Islet precursor cell (in vitro differentiated cells): ENCODE measurements around the gene EIF2AK3.
"Not testable (repeated sequence)": the region's sequence is repeated elsewhere in the genome, so short reads cannot be mapped to it uniquely, and the experiment has no call there.

Experiments used
- DNase-seq: peaks from one replicate; pipeline ENCODE4 v3.0.0-alpha.2; 2018

Gene EIF2AK3

DNA sequence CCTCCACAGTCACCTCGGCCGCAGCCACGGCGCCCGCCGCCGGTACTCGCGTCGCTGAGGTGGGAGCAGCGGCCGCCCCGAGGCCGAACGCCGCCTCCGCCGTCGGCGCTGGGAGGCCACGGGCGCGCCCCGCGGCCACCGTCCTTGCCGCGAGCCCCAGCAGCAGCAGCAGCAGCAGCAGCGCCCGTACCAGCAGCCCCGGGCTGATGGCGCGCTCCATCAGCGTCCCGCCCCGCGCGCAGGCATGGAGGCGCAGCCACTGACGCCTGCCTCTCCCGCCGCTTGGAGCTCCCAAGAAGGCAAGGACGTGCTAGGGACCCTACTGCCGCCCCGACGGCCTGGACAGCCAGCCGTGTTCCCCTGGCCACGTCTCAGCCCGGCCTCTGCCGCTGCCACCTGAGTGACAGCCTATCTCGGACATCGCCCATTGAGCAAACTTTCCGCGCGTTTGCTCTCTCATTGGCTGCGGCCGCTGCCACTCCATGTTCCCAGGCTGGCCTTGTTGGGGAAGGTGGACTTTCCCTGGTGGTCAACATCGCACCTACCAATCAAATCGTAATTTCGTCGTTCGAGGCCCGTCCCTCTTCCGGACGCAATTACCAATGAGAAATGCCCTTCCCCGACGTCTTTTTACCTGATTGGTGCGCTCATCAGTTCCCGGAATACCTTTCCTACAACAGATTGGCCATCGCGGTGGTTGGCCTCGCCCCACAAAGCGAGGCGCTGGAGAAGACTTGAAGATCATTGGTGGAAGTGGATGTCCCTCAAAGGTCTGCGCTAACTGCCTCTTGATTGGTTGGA, at the start of gene EIF2AK3:
Gene EIF2AK3, minus strand, starts transcription at position 410 of the 801 bp plus-strand sequence. Its CDS starts 190 bp downstream, at position 220.
- DNase-seq: peak; percentile 100

DNA sequence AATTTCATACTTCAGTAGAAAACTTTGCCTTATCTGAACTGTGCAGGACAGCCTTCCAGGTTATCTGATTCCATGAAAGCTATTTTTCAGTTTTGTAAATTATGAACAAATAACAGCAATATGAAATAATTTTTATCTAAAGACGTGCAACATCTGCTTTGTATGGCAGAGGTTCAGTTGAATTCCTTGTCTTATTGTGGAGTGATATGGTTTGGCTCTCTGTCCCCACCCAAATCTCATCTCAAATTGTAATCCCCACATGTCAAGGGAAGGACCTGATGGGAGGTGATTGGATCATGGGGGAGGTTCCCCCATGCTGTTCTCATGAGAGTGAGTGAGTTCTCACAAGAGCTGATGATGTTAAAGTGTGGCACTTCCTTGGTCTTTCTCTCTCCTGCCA, 46.1 kb upstream of the EIF2AK3 start:
- no peak for DNase-seq

DNA sequence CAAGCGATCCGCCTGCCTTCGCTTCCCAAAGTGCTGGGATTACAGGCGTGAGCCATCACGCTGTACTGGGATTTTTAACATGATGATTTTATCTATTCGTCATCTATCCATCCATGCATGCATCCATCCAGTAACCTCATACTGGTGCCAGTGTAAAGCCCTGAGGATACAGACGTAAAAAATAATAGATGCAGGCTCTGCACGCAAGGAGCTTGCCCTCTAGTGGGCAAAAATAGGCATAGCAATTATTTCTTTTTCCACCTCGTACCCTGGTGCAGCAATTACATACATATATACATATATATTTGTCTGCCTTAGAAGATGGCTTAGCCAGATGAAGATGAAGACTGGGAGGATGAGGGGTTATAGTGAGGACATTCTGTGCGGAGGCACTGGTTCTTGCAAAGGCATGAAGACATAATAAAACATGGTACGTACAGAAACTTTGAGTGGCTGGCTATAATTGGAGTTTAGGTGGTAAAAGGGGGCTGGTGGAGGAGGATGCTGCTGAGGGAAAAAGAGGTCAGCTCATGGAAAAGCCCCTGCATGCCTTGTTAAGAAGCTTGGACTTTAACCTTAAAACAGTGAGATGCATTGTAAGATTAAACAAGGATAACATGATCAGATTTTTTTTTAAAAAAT, 44.6 kb upstream of the EIF2AK3 start:
- DNase-seq: no peak

DNA sequence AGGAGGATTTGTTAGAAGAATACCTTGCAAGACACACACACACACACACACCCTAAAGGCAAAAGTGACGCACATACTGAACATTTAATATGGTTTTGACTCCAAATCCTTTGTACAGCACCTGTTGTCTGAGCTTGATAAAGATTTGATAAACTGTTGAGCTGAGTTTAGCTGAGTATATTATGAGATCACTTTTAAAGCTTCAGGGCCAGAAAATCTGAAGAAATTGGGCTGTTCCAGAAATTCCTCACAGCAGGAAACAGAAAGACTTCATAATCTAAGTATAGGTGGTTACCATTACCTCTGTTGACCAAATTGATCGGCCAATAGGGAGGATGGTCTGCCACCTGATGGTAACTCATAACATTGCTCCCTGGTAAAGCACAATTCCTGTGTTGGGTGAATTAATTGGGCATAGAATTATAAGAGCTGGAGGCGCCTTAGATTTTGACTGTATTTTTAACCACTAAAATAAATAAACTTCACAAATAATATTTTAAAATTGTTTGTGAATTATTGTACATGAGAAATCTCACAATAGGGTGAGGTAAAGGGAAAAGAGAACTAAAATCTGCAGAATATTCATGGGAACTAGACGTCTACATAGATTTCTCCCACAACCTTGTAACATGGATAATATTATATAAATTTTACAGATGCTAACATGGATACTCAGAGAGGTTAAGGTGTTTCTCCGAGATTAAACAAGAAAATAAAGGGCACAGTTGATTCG, 42.4 kb upstream of the EIF2AK3 start:
- DNase-seq: peak; percentile 58

DNA sequence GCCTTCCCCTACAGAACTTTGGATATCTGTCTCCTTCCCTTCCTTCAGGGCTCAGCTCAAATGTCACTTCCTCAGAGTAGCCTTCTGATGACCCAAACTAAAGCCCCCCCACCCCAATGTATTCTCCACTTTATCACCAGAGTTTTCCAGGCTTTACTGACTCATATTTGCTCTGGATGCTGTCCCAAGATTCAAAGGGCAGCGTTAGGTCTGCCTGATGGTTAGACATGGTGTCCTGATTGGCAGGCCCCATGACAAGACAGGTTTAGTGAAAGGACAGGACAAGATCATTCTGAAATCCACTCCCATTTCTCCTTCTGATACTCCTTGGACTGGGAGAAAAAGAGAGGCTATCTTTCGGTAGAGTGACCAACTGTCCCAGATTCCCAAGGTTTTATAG, 41.6 kb upstream of the EIF2AK3 start:
- no peak for DNase-seq

DNA sequence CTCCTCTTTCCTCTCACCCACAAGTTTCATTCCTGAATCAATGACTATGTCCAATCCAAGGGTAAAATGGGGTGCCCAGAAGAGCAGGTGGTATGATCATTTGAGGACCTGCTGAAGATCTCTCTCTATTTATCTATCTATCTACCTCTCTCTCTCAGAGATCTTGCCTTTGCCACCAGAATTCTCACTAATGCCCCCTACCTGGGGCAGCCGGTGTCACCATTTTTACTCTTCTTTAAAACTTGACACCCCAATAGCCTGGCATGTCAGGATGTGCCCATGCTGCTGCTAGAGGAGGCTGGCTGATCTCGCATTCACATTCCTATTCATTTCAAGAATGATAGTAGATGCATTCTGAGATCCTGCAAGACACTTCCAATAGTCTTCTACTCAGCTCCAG, 40.0 kb upstream of the EIF2AK3 start:
- no peak for DNase-seq

DNA sequence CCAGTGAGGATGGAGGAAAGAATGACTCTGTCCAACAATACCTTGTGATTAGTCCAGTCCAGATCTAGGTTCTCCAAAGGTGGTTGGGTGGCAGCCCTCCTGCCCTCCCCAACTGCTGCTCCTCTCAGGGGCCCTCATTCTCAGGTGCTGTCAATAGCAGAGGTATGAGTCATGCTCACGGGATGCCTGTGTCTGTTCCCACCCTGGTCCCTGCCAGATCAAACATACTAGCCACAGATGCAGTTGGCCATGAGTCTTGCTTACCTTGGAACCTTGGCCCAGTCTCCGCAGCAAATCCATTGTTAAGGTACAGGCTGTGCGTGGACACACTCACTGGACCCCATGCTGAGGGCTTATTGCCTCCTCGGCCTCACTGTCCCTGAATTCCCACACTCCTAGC, 39.3 kb upstream of the EIF2AK3 start:
- DNase-seq: peak; percentile 83

DNA sequence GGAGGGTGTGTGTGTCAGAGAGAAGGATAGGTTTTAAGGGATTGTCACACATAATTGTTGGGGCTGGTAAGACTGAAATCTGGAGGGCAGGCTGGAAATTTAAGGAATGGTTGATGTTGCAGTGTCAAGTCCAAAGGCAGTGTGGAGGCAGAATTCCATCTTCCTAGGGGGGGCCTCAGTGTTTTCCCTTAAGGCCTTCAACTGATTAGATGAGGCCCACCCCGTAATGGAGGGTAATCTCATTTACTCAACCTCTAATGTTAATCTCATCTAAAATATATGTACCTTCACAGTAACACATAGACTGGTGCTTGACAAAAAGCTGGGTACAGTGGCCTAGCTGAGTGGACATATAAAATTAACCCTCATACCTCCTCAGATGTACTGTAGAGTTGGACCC, 33.4 kb upstream of the EIF2AK3 start:
- no peak for DNase-seq

DNA sequence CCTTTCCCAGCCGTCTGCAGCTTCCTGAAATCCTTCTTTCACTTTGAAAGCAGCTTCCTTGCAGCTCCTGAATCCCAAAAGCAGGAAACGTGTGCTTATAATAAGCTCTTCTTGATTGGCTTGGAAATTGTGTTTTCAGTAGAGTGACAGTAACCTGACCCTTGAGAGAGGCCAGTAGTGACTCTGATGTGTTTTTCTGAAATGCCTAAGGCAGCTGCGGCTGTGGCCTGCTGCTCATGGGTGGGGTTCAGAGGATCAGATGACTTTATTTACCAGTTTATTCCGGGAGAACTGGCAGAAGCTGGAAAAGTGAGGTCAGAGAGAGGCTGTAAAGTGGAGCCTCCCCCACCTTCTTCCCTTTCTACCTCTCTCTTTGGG, 32.3 kb upstream of the EIF2AK3 start:
- DNase-seq: peak; percentile 65

DNA sequence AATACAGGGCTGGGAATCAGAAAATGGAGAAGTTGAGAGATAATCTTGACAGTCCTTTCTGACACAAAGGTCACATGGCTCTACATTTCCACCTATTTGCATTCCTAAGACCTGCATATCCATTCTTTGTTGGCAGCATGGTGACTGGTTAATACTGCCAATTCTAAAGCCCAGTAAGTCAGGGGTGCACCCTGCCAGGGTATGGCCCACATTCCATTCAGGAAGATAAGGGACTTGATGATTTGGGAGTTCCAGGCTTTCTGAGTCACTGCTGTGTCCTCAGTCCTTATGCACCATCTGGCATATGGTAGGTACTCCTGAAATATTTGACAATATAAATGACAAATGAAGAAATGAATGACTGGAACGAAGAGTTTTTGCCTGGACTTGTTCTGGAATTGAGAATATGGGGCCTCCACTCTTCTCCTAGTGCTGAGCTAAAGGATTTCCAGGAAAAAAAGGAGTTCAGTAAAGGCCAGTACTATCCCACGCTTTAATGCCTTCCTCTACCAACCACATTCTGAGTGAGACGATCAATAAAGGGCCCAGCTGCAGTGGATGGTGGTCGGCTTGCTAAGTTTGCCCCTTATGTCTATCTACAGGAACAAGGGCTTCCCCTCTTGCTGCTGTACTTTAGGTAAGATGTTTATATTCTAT, 31.7 kb upstream of the EIF2AK3 start:
- no peak for DNase-seq

DNA sequence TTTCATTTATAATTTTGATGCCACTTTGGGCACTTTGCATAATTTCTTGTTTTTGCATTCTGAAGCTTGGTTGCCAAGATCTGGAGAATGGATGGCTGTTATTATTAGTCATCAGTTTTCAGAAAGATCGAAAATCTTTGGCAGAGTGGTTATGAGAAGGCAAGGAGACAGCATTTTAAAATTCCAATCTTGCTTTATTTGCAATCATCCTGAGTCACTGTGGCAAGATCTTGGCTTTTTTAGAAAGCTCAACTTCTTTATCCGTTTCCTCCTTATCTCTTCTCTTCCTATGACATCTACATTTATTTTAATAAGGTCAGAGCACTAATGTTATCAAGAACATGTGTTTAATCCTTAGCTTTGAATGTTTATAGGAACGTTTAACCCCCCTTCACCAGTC, 31.1 kb upstream of the EIF2AK3 start:
- no peak for DNase-seq

DNA sequence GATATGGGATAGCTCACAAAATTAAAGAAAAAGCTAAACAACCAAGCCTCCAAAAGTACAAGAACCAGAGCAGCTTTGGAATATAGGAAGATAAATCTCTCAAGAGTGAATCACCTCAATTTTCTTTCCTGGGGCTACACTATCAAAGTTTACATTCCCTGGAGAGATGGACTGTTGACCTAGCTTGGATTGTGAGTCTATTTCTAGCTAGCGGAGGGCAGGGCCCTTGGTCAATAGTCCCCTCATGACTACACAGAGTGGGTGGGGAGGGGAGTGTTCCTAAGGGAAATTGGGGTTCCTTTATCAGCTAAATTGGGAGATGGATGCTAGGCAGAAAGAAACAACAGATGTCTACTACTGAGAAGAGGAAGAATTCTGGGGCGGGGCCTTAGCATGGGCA, 29.9 kb upstream of the EIF2AK3 start:
- DNase-seq: no peak

DNA sequence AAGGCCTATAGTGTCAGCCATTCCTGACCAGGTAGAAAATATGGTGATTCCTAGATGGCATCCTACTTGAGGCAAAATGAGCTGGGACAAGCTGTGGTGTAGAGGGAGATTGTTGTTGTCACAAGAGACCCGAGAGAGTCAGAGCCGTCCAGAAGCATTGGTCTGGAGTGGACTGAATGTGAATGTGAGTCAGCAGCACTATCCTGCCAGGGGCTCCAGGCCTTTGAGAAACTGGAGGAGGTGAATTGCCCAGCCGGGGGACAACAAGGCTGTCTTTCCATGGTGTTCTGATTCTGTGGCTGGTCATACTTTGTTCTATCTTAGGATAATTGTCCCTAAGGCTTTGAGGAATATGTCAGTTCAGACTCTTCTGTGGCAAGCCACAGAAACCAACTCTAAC, 29.4 kb upstream of the EIF2AK3 start:
- peak; percentile 61 for DNase-seq

DNA sequence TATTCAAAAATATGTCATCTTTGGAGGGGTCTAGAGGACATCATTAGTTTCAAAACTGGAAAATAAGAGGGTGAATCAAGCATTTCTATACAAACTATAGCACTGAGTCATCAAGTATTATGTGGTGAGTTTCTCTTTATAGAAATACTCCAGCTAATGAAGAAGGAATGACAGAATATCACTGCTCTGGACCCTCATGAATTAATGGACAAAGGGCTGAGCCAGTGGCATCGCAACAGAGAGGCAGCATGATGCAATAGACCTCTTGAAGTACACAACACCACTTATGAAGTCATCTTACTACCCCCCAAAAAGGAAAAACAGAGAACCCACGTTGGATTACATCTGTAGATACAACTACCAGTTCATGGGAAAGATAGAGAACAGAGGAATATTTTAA, 27.4 kb upstream of the EIF2AK3 start:
- no peak for DNase-seq

DNA sequence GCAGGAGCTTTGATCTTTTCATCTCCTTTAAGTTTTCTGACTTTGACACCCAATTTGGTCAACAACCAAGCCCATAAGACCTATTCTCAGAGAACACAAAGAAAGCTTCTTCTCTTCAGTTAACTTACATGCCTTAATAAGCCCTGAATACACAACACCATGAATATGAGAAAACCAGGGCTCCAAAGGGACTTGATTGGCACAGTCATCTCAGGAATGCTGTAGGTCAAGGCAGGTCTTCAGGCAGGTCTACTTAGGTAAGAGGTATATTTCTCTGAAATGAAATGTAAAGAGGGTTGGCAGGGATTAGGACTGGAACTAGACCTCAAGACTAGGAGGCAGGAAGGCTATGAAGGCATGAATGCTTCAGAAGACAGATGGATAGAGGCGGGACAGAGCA, 24.4 kb upstream of the EIF2AK3 start:
- DNase-seq: no peak

DNA sequence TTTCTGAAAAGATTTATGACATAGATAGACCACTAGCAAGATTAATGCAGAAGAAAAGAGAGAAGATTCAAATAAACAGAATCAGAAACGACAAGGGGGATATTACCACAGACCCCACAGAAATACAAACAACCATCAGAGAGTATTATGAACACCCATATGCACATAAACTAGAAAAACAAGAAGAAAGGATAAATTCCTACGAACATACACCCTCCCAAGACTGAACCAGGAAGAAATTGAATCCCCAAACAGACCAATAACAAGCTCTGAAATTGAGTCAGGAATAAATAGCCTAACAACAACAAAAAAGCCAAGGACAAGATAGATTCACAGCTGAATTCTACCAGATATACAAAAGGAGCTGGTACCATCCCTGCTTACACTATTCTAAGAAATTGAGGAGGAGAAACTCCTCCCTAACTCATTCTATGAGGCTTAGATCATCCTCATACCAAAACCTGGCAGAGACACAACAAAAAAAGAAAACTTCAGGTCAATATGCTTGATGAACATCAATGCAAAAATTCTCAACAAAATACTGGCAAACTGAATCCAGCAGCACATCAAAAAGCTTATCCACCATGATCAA, 18.1 kb upstream of the EIF2AK3 start:
- not testable (repeated sequence) for DNase-seq

DNA sequence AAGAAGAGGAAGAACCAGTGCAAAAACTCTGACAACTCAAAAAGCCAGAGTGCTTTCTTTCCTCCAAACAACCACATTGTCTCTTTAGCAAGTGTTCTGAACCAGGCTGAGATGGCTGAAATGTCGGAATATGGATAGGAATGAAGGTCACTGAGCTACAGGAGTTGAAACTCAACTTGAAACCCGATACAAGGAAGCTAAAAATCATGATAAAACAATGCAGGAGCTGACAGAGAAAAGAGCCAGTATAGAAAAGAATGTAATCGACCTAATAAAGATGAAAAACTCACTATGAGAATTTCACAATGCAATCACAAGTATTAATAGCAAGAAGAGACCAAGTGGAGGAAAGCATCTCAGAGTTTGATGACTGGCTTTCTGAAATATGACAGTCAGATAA, 15.0 kb upstream of the EIF2AK3 start:
- DNase-seq: no peak

DNA sequence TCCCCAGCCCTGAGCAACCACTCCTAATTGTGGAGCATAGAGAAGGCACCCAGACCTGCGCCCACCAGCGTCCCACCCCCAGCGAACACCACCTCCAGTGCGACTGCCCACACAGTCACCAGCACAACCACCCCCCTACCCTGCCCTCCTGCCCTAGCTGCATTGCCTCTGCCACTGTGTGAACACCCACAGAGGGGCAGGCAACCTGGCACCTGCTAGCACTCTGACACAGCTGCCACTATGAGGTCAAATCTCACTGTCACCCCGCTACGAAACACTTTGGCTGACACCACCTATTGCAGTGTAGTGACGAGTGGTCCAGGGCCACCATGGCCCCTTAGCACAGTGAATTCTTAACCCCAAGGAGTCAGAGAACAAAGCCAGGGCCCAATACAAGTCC, 14.1 kb upstream of the EIF2AK3 start:
- no peak for DNase-seq

DNA sequence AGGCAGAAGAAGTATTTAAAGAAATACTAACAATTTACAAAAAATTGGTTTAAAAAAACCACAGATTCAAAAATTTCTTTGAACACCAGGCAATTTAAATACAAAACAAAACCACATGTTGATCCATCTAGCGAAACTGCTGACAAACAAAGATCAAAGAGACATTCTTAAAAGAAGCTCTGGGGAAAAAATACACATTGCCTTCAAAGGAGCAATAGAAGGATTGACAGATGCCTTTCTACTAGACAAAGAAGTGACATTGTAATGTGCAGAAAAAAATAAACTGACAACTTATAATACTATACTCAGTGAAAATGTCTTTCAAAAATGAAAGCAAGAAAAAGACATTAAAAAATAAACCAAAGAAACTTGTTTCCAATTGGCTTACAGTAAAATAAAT, 12.6 kb upstream of the EIF2AK3 start:
- DNase-seq: no peak

DNA sequence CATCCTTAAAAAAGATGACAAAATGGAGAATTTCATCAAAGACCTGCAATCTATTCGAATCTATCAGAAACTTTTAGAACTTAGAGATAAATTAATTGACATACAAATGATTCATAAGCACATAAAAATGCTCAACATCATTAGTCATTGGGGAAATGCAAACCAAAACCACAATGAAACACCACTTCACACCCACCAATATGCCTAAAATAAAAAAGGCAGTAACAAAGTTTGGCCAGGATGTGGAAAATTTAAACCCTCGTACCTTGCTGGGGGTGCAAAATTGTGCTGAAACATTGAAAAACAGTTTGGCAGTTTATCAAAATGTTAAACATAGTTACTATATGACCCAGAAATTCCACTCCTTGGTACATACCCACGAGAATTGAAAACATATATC, 11.5 kb upstream of the EIF2AK3 start:
- no peak for DNase-seq

DNA sequence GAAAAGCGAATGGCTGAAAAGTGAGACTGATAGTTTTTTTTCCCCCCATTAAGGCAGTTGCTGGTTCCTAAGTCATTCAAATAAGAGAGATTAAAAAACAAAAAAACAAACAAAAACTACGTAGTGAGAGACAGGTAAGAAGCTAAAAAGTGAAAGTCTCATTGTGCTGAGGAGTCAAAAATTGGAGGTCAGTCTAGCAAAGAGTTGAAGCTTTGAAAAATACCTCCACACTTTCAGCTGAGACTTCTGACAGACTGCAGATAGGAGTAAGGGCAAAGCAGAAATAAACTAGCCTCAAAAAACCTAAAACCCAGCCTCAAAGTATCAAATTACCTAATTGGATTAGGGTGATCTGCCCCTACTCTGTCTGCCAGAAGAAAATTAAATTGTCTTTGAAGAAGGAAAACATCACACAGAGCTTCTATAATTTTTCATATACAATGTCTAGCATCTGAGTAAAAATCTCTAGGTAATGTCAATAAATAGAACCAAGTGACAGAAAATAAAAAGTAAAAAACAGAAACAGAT, 10.9 kb upstream of the EIF2AK3 start:
- DNase-seq: no peak

DNA sequence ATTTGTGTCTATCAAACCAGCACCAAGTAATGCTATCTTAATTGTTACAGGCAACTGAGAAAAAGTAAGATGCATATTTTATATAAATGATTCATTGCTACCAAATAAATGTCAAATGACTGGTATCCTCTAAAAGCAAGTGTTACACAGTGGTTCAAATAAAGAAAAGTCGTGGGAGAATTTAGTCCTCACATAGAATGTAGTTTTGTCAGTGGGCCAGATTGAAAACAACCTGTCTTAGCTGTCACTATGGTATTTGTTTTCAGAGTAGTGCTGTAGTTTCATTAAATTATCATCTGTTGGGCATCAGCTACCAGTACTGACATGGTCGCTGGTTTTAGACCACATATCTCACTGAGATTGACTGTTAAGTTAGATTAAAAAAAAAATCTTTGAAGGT, 10.2 kb upstream of the EIF2AK3 start:
- DNase-seq: no peak

DNA sequence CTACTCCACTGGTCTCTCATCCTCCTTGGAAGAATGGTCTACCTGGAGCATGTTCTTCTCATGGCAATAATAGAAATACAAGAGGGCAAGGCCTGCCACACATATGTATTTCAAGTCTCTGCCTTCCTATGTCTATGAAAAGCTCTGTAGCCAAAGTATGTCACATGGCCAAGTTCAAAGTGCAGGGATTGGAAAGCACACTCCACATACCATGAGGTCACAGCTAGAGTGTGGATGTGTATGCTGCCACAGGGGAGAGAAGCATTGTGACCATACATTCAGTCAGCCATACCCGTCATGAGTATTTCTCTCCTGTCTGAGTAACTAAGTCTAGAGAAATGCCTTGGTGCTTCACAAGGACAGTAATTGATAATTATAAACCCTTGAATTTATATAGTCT, 8.8 kb upstream of the EIF2AK3 start:
- DNase-seq: no peak
